ENCODE data around the gene TNFSF11. TPM values are rescaled to one million over a fixed set of nuclear protein-coding genes. Genes with fewer than 3 reads are reported as not detected.
"Not testable (repeated sequence)": the region's sequence is repeated elsewhere in the genome, so short reads cannot be mapped to it uniquely, and the experiment has no call there.

Gene TNFSF11
- total RNA-seq, 1 donor from 2014 or later, result not detected

- TF ChIP-seq POLR2A (IDR thresholded peaks at IDR 0.05) (no peak), CTCF (IDR thresholded peaks at IDR 0.05) (no peak), POLR2AphosphoS5 (IDR thresholded peaks at IDR 0.05; ENCODE audit: insufficient read depth in 1 of 2, low read depth in 1 of 2) (no peak)
- peaks cover 3% of the 10 kb centered on the region for H3K9me3 ChIP-seq
- H3K4me1 ChIP-seq, result no peaks in the 10 kb centered on the region
These were observed 14.9 kb upstream of the TNFSF11 start for GRCh38 chr13:42559057-42559456.

GRCh38 chr13:42559573-42560218 lies 14.3 kb upstream of the TNFSF11 start:
- DNase-seq (ENCODE audit: extremely low spot score in 2 of 2); H3K27ac ChIP-seq; H3K4me1 ChIP-seq; intact Hi-C loops (cut with DNase I); H3K9me3 ChIP-seq; H3K4me3 ChIP-seq; H3K36me3 ChIP-seq; H3K27me3 ChIP-seq: not testable (repeated sequence)

More at GRCh38 chr13:42559057-42559456, 14.9 kb upstream of the TNFSF11 start:
- Histone ChIP-seq H3K27me3 (no peaks in the 10 kb centered on the region), H3K36me3 (no peaks in the 10 kb centered on the region), H3K27ac (no peak overlapping the region), H3K4me3 (no peak overlapping the region)
- intact Hi-C loops (cut with DNase I), result no loop called here
- DNase-seq (ENCODE audit: extremely low spot score in 2 of 2), result no peak

GRCh38 chr13:42560320-42560719 lies 13.6 kb upstream of the TNFSF11 start:
- H3K36me3 ChIP-seq; intact Hi-C loops (cut with DNase I); H3K4me3 ChIP-seq; H3K27me3 ChIP-seq; DNase-seq (ENCODE audit: extremely low spot score in 2 of 2); H3K27ac ChIP-seq; H3K9me3 ChIP-seq; H3K4me1 ChIP-seq: not testable (repeated sequence)

GRCh38 chr13:42561752-42562467 lies 12.0 kb upstream of the TNFSF11 start:
- Histone ChIP-seq H3K27me3 (no peaks in the 10 kb centered on the region), H3K27ac (no peak overlapping the region), H3K36me3 (no peaks in the 10 kb centered on the region), H3K4me1 (no peaks in the 10 kb centered on the region), H3K9me3 (peaks cover 5% of the 10 kb centered on the region), H3K4me3 (no peak overlapping the region)
- TF ChIP-seq POLR2A (IDR thresholded peaks at IDR 0.05), result no peak
- DNase-seq (ENCODE audit: extremely low spot score in 2 of 2), result no peak
- intact Hi-C loops (cut with DNase I), result no loop called here

- H3K9me3 ChIP-seq, result peaks cover 5% of the 10 kb centered on the region
- no peak overlapping the region for H3K27ac ChIP-seq
- no peaks in the 10 kb centered on the region for H3K27me3 ChIP-seq
- H3K4me1 ChIP-seq, result no peaks in the 10 kb centered on the region
- intact Hi-C loops (cut with DNase I), result no loop called here
- TF ChIP-seq CTCF (IDR thresholded peaks at IDR 0.05) (no peak), POLR2A (IDR thresholded peaks at IDR 0.05) (no peak), POLR2AphosphoS5 (IDR thresholded peaks at IDR 0.05; ENCODE audit: insufficient read depth in 1 of 2, low read depth in 1 of 2) (no peak)
- no peaks in the 10 kb centered on the region for H3K36me3 ChIP-seq
- DNase-seq (ENCODE audit: extremely low spot score in 2 of 2), result no peak
- H3K4me3 ChIP-seq, result no peak overlapping the region
These were observed 6.0 kb upstream of the TNFSF11 start for GRCh38 chr13:42567906-42568305.

- H3K27ac ChIP-seq, result no peak overlapping the region
- no peaks in the 10 kb centered on the region for H3K9me3 ChIP-seq
- H3K36me3 ChIP-seq, result no peaks in the 10 kb centered on the region
- no peak overlapping the region for H3K4me3 ChIP-seq
- DNase-seq (ENCODE audit: extremely low spot score in 2 of 2), result no peak
- no peaks in the 10 kb centered on the region for H3K27me3 ChIP-seq
- no peak for TF ChIP-seq POLR2A (IDR thresholded peaks at IDR 0.05)
- TF ChIP-seq POLR2AphosphoS5 (IDR thresholded peaks at IDR 0.05; ENCODE audit: insufficient read depth in 1 of 2, low read depth in 1 of 2), result no peak
- no peak for TF ChIP-seq CTCF (IDR thresholded peaks at IDR 0.05)
- intact Hi-C loops (cut with DNase I), result no loop called here
- H3K4me1 ChIP-seq, result peaks cover 5% of the 10 kb centered on the region
These were observed 4.2 kb upstream of the TNFSF11 start for GRCh38 chr13:42569576-42570344.
